WTC11 (cell line): ENCODE data around the gene KLHL28. TPM values are rescaled to one million over a fixed set of nuclear protein-coding genes. Genes with fewer than 3 reads are reported as not detected.

Experiments used
- ATAC-seq: fragments of 200-7000 bp; cut with Tn5 transposase; 2 replicates; pipeline ENCODE4 v1.10.0; 2021; ENCODE audit warnings: mild to moderate bottlenecking, moderate library complexity
- CTCF ChIA-PET: fragments of 300-600 bp; sonication (Branson Sonifier 250); formaldehyde crosslinking; loops from one replicate; lab custom pipeline; 2021; ENCODE audit warnings: antibody characterized with exemption; lab: Charles Lee
- POLR2A ChIA-PET: fragments of 350-600 bp; sonication (Branson Sonifier 250); formaldehyde crosslinking; loops from one replicate; lab custom pipeline; 2021; ENCODE audit warnings: antibody characterized with exemption; lab: Charles Lee
- DNase-seq: peaks from one replicate; pipeline ENCODE4 v3.0.0; 2021; ENCODE audit warnings: low spot score
- H3K27ac Mint-ChIP-seq: 2 replicates; pipeline ENCODE4 v1.8.0; 2021; ENCODE audit warnings: mixed read lengths
- H3K27me3 Mint-ChIP-seq: 2 replicates; pipeline ENCODE4 v1.8.0; 2021; ENCODE audit warnings: low read depth, mild to moderate bottlenecking, moderate library complexity, mixed read lengths
- H3K36me3 Mint-ChIP-seq: 2 replicates; pipeline ENCODE4 v1.8.0; 2021; ENCODE audit warnings: mixed read lengths
- H3K4me1 Mint-ChIP-seq: 2 replicates; pipeline ENCODE4 v1.8.0; 2022; ENCODE audit warnings: mixed read lengths
- H3K4me3 Mint-ChIP-seq: 2 replicates; pipeline ENCODE4 v1.8.0; 2021; ENCODE audit warnings: mild to moderate bottlenecking, moderate library complexity, mixed read lengths
- H3K9me3 Mint-ChIP-seq: 2 replicates; pipeline ENCODE4 v1.8.0; 2021; ENCODE audit warnings: mixed read lengths
- ARID4B ChIP-seq: sonication (generic); formaldehyde crosslinking; IDR thresholded peaks from 2 replicates; pipeline ENCODE4 v1.8.0; 2023; ENCODE audit warnings: missing genetic modification reagents, mild to moderate bottlenecking, borderline replicate concordance
- ATF3 ChIP-seq: sonication (generic); formaldehyde crosslinking; conservative IDR thresholded peaks from 2 replicates; pipeline ENCODE4 v1.8.1; 2022; ENCODE audit warnings: mild to moderate bottlenecking, missing genetic modification reagents
- ATF6 ChIP-seq: sonication (generic); formaldehyde crosslinking; IDR thresholded peaks from 2 replicates; pipeline ENCODE4 v1.8.1; 2023; ENCODE audit warnings: mild to moderate bottlenecking, missing genetic modification reagents
- CREB1 ChIP-seq: sonication (generic); formaldehyde crosslinking; IDR thresholded peaks from 2 replicates; pipeline ENCODE4 v1.8.0; 2023; ENCODE audit warnings: mild to moderate bottlenecking, missing genetic modification reagents
- E2F1 ChIP-seq: sonication (generic); formaldehyde crosslinking; IDR thresholded peaks from 2 replicates; pipeline ENCODE4 v1.8.0; 2022; ENCODE audit warnings: mild to moderate bottlenecking, missing genetic modification reagents
- FOXJ3 ChIP-seq: sonication (generic); formaldehyde crosslinking; IDR thresholded peaks from 2 replicates; pipeline ENCODE4 v1.9.0; 2021; ENCODE audit warnings: missing genetic modification reagents, mild to moderate bottlenecking, borderline replicate concordance
- FOXP4 ChIP-seq: sonication (generic); formaldehyde crosslinking; IDR thresholded peaks from 2 replicates; pipeline ENCODE4 v1.8.0; 2022; ENCODE audit warnings: mild to moderate bottlenecking, missing genetic modification reagents
- JAZF1 ChIP-seq: fragments of 250-450 bp; sonication (Bioruptor Pico); IDR thresholded peaks from 2 replicates; pipeline ENCODE4 v1.9.0; 2021; ENCODE audit warnings: moderate library complexity, mild to moderate bottlenecking, inconsistent platforms
- MXD4 ChIP-seq: fragments of 250-450 bp; sonication (Bioruptor Pico); IDR thresholded peaks from 2 replicates; pipeline ENCODE4 v1.8.0; 2021; ENCODE audit warnings: mild to moderate bottlenecking, moderate library complexity, borderline replicate concordance
- NFATC4 ChIP-seq: fragments of 250-450 bp; sonication (Bioruptor Pico); IDR thresholded peaks from 2 replicates; pipeline ENCODE4 v1.9.0; 2021; ENCODE audit warnings: mild to moderate bottlenecking
- NR2C2 ChIP-seq: sonication (generic); formaldehyde crosslinking; IDR thresholded peaks from 2 replicates; pipeline ENCODE4 v1.8.0; 2022; ENCODE audit warnings: mild to moderate bottlenecking, missing genetic modification reagents
- NR3C1 ChIP-seq: sonication (generic); formaldehyde crosslinking; conservative IDR thresholded peaks from 2 replicates; pipeline ENCODE4 v1.8.1; 2023; ENCODE audit warnings: low read depth, mild to moderate bottlenecking, missing genetic modification reagents
- SMAD4 ChIP-seq: sonication (generic); formaldehyde crosslinking; IDR thresholded peaks from 2 replicates; pipeline ENCODE4 v1.8.0; 2022; ENCODE audit warnings: mild to moderate bottlenecking, missing genetic modification reagents
- SOX15 ChIP-seq: fragments of 250-450 bp; sonication (Bioruptor Pico); IDR thresholded peaks from 2 replicates; pipeline ENCODE4 v1.9.0; 2021; ENCODE audit warnings: mild to moderate bottlenecking
- SP1 ChIP-seq: sonication (generic); formaldehyde crosslinking; conservative IDR thresholded peaks from 2 replicates; pipeline ENCODE4 v1.8.1; 2022; ENCODE audit warnings: missing genetic modification reagents
- TEAD1 ChIP-seq: sonication (generic); formaldehyde crosslinking; IDR thresholded peaks from 2 replicates; pipeline ENCODE4 v1.8.0; 2022; ENCODE audit warnings: mild to moderate bottlenecking, missing genetic modification reagents
- USF1 ChIP-seq: sonication (generic); formaldehyde crosslinking; IDR thresholded peaks from 2 replicates; pipeline ENCODE4 v1.8.0; 2022; ENCODE audit warnings: mild to moderate bottlenecking, missing genetic modification reagents
- ZNF121 ChIP-seq: sonication (generic); formaldehyde crosslinking; IDR thresholded peaks from 2 replicates; pipeline ENCODE4 v1.8.0; 2023; ENCODE audit warnings: missing genetic modification reagents
- ZNF138 ChIP-seq: sonication (generic); formaldehyde crosslinking; conservative IDR thresholded peaks from 2 replicates; pipeline ENCODE4 v1.8.1; 2022; ENCODE audit warnings: mild to moderate bottlenecking, moderate library complexity, missing genetic modification reagents
- ZNF317 ChIP-seq: sonication (generic); formaldehyde crosslinking; IDR thresholded peaks from 2 replicates; pipeline ENCODE4 v1.8.1; 2023; ENCODE audit warnings: low read depth, mild to moderate bottlenecking, moderate library complexity, missing genetic modification reagents, borderline replicate concordance
- ZNF671 ChIP-seq: fragments of 250-450 bp; sonication (Bioruptor Pico); IDR thresholded peaks from 2 replicates; pipeline ENCODE4 v1.8.0; 2021; ENCODE audit warnings: mild to moderate bottlenecking
- total RNA-seq: library from RNA; stranded (reverse); gene quantifications from 3 replicates; pipeline ENCODE4 v1.2.3, GENCODE V29; 2021

Gene KLHL28
- total RNA-seq, 1 experiment from 2014 or later, result 9.8 TPM

- POLR2A ChIA-PET, result no interaction called here
- H3K4me1 Mint-ChIP-seq, result no peaks in the 10 kb centered on the region
- CTCF ChIA-PET, result no interaction called here
- DNase-seq (no peak), ATAC-seq (no peak)
- no peaks in the 10 kb centered on the region for H3K27me3 Mint-ChIP-seq
- no peak overlapping the region for H3K27ac Mint-ChIP-seq
- no peak for TF ChIP-seq E2F1 (CRISPR knock-in tag)
- TF ChIP-seq FOXP4 (CRISPR knock-in tag), result no peak
- no peak for TF ChIP-seq NR2C2 (CRISPR knock-in tag)
- TF ChIP-seq TEAD1, result no peak
- no peak for TF ChIP-seq ZNF121 (CRISPR knock-in tag)
- TF ChIP-seq USF1, result no peak
- no peak for TF ChIP-seq ATF6 (CRISPR knock-in tag)
- no peak for TF ChIP-seq ARID4B (CRISPR knock-in tag)
- no peak for TF ChIP-seq ZNF138 (CRISPR knock-in tag)
- H3K4me3 Mint-ChIP-seq, result no peak overlapping the region
- peaks cover 25% of the 10 kb centered on the region for H3K9me3 Mint-ChIP-seq
- H3K36me3 Mint-ChIP-seq, result peaks cover 58% of the 10 kb centered on the region
Observed at GRCh38 chr14:44942436-44942835, 19.3 kb downstream of the KLHL28 start.

GRCh38 chr14:44941591-44941990 is 20.2 kb downstream of the KLHL28 start:
- no peaks in the 10 kb centered on the region for H3K4me1 Mint-ChIP-seq
- peaks cover 52% of the 10 kb centered on the region for H3K36me3 Mint-ChIP-seq
- peaks cover 18% of the 10 kb centered on the region for H3K9me3 Mint-ChIP-seq
- H3K27ac Mint-ChIP-seq, result no peak overlapping the region
- POLR2A ChIA-PET, result no interaction called here
- CTCF ChIA-PET, result no interaction called here
- DNase-seq (no peak), ATAC-seq (no peak)
- no peaks in the 10 kb centered on the region for H3K27me3 Mint-ChIP-seq
- TF ChIP-seq NFATC4 (no peak), MXD4 (CRISPR knock-in tag) (no peak)
- TF ChIP-seq, all 79 proteins: peak for 0
- H3K4me3 Mint-ChIP-seq, result no peak overlapping the region

GRCh38 chr14:44940944-44941343 is 20.8 kb downstream of the KLHL28 start:
- Mint-ChIP-seq H3K27ac (no peak overlapping the region), H3K9me3 (peaks cover 18% of the 10 kb centered on the region), H3K27me3 (no peaks in the 10 kb centered on the region), H3K4me1 (no peaks in the 10 kb centered on the region), H3K4me3 (no peak overlapping the region), H3K36me3 (peaks cover 51% of the 10 kb centered on the region)
- ATAC-seq (no peak), DNase-seq (no peak)
- POLR2A ChIA-PET, result no interaction called here
- CTCF ChIA-PET, result no interaction called here
- TF ChIP-seq ATF3 (CRISPR knock-in tag) (no peak), SMAD4 (CRISPR knock-in tag) (no peak), MXD4 (CRISPR knock-in tag) (no peak), ZNF121 (CRISPR knock-in tag) (no peak), ZNF671 (CRISPR knock-in tag) (no peak), USF1 (no peak), SP1 (CRISPR knock-in tag) (no peak), NR3C1 (CRISPR knock-in tag) (no peak), JAZF1 (CRISPR knock-in tag) (no peak), FOXJ3 (no peak), CREB1 (CRISPR knock-in tag) (no peak), SOX15 (CRISPR knock-in tag) (no peak), ZNF317 (CRISPR knock-in tag) (no peak)
